ENCODE measurements around the gene ITPR3.
"Not testable (repeated sequence)": the region's sequence is repeated elsewhere in the genome, so short reads cannot be mapped to it uniquely, and the experiment has no call there.

Gene ITPR3

DNA sequence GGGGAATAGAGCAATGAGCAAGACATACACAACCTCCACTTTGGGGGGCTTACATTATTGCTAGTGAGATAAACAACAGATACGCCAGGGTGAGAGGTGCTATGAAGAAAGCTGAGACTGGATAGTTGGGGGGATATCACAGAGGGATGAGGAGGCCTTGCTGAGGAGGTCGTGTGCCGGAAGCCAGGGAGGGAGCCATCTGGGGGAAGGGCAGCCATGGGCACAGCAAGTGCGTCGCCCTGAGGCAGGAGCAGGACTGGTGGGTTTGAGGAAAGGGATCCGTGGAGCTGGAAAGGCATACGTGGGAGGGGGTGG, 28.9 kb upstream of the ITPR3 start:
- Mint-ChIP-seq H3K9me3 (no peaks in the 10 kb centered on the region), H3K27ac (no peak overlapping the region), H3K36me3 (ENCODE audit: low read depth) (no peaks in the 10 kb centered on the region), H3K4me3 (peak overlapping the region; percentile 18), H3K4me1 (peaks cover 43% of the 10 kb centered on the region), H3K27me3 (ENCODE audit: low read depth, poor library complexity) (peaks cover 21% of the 10 kb centered on the region)
- TF ChIP-seq CTCF (IDR thresholded peaks at IDR 0.05): no peak
- no peak for DNase-seq

DNA sequence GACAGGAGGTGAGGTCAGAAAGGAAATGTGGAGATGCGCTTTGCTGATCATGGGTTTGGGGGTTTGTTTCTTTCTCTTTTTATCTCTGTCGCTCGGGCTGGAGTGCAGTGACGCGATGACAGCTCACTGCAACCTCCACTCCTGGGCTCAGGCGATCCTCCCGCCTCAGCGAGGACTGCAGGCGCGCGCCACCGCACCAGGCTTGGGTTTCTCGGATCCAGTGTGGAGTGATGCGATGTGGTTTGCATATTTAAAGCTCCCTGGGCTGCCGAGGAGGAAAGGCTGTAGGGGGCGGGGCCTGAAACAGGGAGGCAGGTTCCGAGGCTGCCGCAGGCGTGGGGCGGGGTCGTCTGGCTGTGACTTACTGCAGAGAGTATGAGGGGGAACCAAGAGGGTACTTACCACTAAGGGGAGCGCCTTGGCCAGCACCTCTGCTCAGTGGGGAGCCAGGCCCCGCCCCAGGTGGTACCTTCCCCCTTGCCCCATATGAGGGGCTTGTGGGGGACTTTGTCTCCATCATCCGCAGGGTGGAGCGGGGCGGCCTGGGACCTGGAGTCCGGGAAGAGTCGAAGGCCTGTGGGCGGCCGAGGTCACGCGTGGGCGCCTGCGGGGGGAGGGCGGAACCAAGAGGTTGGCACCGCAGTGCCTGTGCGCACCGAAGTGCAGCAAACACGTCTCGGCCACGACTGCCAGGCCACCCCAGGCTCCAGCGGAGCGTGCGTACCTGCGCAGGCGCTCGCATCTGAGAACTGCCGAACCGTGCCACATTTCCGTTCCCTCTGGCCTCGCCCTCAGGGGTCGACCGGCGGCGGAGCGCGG, 28.3 kb upstream of the ITPR3 start:
- Mint-ChIP-seq H3K4me1 (peaks cover 43% of the 10 kb centered on the region), H3K27me3 (ENCODE audit: low read depth, poor library complexity) (peaks cover 23% of the 10 kb centered on the region), H3K27ac (no peak overlapping the region), H3K36me3 (ENCODE audit: low read depth) (no peaks in the 10 kb centered on the region), H3K4me3 (peak overlapping the region; percentile 54), H3K9me3 (no peaks in the 10 kb centered on the region)
- peak; percentile 60 for DNase-seq
- TF ChIP-seq CTCF (IDR thresholded peaks at IDR 0.05): no peak

GRCh38 chr6:33593414-33593727, 27.8 kb upstream of the ITPR3 start:
- H3K4me3 Mint-ChIP-seq: peak overlapping the region; percentile 54
- H3K27me3 Mint-ChIP-seq (ENCODE audit: low read depth, poor library complexity): peaks cover 20% of the 10 kb centered on the region
- H3K36me3 Mint-ChIP-seq (ENCODE audit: low read depth): no peaks in the 10 kb centered on the region
- DNase-seq: no peak
- H3K4me1 Mint-ChIP-seq: peaks cover 43% of the 10 kb centered on the region
- no peak for TF ChIP-seq CTCF (IDR thresholded peaks at IDR 0.05)
- H3K9me3 Mint-ChIP-seq: no peaks in the 10 kb centered on the region
- no peak overlapping the region for H3K27ac Mint-ChIP-seq

DNA sequence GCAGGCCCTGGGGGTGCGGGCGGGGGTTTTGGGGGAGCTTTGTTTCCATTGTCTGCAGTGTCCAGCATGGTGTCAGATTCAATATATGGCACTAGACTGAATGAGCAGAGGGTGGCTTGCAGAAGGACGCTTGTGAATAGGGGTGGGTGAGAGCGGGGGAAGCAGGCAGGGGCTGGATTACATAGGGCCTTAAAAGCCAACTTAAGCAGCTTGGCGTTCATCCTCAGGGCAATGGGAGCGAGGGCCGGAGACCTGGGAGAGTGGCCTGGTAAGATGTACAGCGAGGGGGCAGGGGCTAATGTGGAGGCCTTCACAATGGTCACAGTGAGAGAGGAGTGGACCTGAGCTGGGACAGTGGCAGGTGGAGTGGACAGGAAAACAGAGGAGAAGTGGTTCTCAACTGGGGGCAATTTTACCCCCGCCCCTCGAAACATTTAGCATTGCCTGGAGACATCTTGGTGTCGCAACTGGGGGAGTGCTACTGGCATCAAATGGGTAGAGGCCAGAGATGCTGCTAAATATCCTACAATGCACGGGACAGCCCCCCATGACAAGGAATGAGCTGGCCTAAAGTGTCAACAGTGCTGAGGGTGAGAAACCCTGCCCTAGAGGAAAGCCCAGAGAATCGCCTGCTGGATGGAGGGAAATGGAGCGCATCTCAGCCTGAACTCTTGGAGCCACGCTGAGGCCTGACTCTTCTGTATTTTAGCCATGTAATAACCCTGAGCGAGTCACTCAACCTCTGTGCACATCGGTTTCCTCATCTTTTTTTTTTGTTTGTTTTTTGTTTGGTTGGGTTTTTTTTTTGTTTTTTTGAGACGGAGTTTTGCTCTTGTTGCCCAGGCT, 25.9 kb upstream of the ITPR3 start:
- no peak for DNase-seq
- Mint-ChIP-seq H3K4me3 (no peak overlapping the region), H3K36me3 (ENCODE audit: low read depth) (no peaks in the 10 kb centered on the region), H3K9me3 (no peaks in the 10 kb centered on the region), H3K27ac (no peak overlapping the region), H3K27me3 (ENCODE audit: low read depth, poor library complexity) (peaks cover 15% of the 10 kb centered on the region), H3K4me1 (peaks cover 39% of the 10 kb centered on the region)
- no peak for TF ChIP-seq CTCF (IDR thresholded peaks at IDR 0.05)

- H3K27ac Mint-ChIP-seq; H3K4me3 Mint-ChIP-seq; H3K36me3 Mint-ChIP-seq (ENCODE audit: low read depth); DNase-seq; H3K9me3 Mint-ChIP-seq: not testable (repeated sequence)
- Mint-ChIP-seq H3K27me3 (ENCODE audit: low read depth, poor library complexity) (peaks cover 16% of the 10 kb centered on the region), H3K4me1 (peaks cover 25% of the 10 kb centered on the region)
Measured at GRCh38 chr6:33596894-33597293, 24.2 kb upstream of the ITPR3 start.

- Mint-ChIP-seq H3K9me3 (peaks cover 5% of the 10 kb centered on the region), H3K4me3 (no peak overlapping the region), H3K27me3 (ENCODE audit: low read depth, poor library complexity) (peaks cover 12% of the 10 kb centered on the region), H3K4me1 (peaks cover 17% of the 10 kb centered on the region), H3K36me3 (ENCODE audit: low read depth) (no peaks in the 10 kb centered on the region), H3K27ac (no peak overlapping the region)
- TF ChIP-seq CTCF (IDR thresholded peaks at IDR 0.05): no peak
- no peak for DNase-seq
Measured at GRCh38 chr6:33597551-33598322, 23.4 kb upstream of the ITPR3 start.

All from nephron progenitor cell (in vitro differentiated cells).